Measurements from ENCODE around the gene CDK19.

Gene CDK19

DNA sequence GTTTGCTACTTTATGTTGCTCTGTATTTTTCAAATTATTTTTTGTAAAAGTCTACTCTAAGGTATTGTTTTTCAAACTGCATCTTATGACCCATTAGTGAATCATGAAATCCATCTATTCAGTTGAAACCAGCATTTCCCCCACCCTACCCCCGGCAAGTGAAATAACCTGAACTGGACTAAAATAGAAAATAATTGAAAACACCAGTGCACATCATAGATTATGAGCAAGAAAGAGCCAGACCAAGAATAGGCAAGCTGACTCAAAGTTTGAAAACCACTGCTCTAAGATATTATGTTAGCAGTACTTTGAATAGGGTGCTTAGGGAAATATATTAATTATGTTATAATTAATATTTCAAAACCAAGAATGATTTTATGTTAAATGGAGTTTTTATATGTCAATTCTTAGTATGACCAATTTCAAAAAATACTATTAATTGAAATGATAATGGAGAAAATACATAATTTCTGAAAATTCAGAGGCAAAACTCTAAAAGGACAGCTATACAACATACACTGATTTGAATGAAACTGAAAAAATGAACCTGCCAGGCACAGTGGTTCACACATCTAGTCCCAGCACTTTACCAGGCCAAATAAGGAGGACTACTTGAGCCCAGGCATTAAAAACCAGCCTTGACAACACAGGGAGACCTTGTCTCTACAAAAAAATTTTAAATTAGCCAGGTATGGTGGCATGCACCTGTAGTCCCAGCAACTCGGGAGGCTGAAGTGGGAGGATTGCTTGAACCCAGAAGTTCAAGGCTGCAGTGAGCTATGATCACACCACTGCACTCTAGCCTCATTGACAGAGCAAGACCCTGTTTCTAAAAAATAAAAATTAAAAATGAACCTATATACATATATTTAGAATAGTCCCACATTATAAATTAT is 112.0 kb downstream of the CDK19 start:
- no peak for DNase-seq (ENCODE audit: low read depth)

GRCh38 chr6:110699780-110700179 is 115.5 kb downstream of the CDK19 start:
- DNase-seq (ENCODE audit: low read depth) = no peak

DNA sequence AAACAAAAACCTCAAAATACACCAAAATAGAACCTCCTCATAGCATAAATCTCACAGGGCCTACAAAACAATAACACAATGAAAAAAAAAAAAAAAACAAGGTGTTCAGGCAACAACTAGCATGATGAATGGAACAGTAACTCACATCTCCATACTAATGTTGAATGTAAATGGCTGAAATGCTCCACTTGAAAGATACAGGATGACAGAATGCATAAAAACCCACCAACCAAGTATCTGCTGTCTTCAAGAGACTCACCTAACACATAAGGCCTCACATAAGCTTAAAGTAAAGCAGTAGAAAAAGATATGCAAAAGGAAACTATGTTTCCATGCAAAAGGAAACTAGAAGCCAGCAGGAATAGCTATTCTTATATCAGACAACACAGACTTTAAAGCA is 121.3 kb downstream of the CDK19 start:
- DNase-seq (ENCODE audit: low read depth) = no peak

DNA sequence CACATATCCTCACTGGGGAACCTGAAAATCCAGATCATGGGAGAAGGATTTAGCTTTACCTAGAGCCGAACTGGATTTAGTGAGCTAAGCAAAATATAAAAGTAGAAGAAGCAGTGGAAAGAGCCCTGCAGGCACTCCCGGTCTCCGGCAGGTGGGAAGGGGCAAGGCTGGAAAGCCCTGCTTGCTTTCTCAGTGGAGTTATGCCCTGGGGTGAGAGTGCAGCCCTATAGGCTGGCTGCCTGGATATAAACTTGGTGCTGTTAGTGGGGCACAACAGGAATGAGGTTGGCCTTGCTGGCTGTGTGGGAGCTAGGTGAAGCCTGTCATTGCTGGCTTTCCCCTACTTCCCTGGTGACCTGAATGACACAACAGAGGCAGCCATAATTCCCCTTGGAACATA is 122.0 kb downstream of the CDK19 start:
- no peak for DNase-seq (ENCODE audit: low read depth)

- no peak for DNase-seq (ENCODE audit: low read depth)
Observed at GRCh38 chr6:110690916-110691315, 124.4 kb downstream of the CDK19 start.

GRCh38 chr6:110690106-110690654 is 125.1 kb downstream of the CDK19 start:
- DNase-seq (ENCODE audit: low read depth) = no peak

DNA sequence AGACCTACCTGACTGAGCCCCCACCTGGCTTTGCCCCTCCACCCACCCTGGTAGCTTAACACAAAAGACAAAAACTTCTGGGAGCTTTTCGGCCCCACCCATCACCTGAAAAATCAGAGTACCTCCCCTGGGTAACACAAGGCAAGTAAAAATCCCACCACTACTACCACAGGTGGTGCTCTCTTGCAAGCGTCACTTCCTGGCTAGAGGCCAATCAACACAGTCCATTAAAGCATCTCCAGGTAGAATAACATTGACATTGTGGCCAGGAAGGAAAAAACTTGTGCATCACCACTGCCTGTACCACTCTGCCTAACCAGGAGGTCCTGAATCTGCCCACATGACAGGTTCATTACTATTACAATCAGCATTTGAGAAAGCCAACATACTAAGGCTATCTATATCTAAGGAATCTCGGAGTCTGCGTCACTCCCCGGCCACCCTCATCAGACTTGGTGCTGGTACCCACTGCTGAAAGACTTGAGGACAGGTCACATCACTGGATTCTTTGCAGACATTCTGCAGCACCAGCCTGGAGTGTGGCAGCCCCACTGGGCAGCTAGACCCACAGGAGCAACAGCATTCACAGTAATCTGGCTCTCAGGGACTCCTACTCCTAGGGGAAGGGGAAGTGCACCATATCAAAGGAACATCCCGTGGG is 125.9 kb downstream of the CDK19 start:
- DNase-seq (ENCODE audit: low read depth) = no peak

GRCh38 chr6:110688661-110689268 is 126.5 kb downstream of the CDK19 start:
- no peak for DNase-seq (ENCODE audit: low read depth)

- DNase-seq (ENCODE audit: low read depth) = no peak
Observed at GRCh38 chr6:110687326-110687725, 127.9 kb downstream of the CDK19 start.

GRCh38 chr6:110683241-110683640 is 132.0 kb downstream of the CDK19 start:
- no peak for DNase-seq (ENCODE audit: low read depth)

GRCh38 chr6:110682460-110682853 is 132.8 kb downstream of the CDK19 start:
- peak; percentile 87 for DNase-seq (ENCODE audit: low read depth)

DNA sequence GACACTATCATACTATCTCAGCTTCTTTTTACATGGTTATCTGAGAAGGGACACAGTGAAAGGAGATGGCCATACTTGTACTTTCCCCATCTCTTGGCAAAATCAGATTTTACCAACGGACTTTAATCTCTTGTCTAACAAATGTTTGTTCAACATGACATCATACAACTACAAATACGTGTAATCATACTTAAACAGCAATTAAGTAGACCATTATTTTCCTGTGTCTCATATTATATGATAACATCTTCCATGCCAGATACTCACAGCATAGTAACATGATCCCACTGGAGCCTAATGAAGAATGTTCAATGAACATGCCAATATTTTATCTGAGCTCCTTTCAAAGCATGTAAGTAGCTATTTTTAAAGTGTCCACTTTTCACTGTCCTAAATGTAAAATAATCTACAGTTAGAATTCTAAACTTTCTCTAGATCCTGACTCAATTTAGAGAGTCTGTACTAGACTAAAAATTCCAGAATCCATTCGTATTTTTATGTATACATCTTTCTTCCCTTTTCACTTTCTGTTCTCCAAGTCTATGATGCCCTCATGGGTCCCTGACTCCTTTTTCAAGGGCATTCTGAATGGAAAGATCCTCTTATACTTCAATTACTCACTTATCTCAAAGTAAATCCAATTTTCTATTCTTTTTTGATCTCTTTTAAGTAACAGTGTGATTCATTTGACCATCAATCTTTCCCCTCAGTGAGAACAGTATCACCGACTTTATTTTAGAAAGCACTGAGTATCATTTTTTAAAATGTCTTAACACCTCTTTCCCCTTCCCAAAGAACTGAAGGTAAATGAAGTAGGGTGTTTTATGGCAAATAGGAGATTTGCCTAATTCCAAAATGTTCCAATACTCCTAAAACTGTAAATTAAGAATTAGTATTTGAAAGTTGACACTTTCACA is 133.5 kb downstream of the CDK19 start:
- DNase-seq (ENCODE audit: low read depth) = no peak

DNA sequence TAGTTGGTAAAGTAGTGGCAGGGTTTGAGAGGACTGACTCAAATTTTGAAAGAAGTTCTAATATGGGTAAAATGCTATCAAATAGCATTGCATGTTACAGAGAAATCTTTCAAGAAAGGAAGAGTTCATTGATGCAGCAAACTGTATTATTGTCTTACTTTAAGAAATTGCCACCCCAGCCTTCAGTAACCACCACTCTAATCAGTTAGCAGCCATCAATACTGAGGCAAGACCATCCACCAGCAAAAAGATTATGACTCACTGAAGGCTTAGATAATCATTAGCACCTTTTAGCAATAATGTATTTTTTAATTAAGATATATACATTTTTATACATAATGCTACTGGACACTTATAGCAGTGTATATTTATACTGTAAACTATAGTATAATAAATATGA is 138.9 kb downstream of the CDK19 start:
- no peak for DNase-seq (ENCODE audit: low read depth)

- no peak for DNase-seq (ENCODE audit: low read depth)
Observed at GRCh38 chr6:110674096-110674495, 141.2 kb downstream of the CDK19 start.

DNA sequence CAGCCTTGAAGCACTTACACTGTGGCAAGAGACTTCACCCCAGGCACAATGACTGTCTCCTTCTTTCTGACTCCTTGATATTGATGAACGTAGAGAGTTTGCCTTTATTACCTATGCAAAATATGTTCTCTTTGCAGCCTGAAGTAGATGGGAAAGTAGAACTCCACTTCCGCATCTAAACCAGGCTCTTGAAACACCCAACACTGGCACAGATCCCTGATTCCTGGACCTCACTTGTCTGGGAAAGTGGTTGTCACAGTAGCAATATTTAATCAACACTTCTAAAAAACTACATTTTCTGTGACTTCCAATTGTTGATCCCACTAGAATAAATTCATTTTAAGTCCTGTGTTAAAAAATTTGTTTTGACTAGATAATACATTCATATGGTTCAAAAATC is 143.1 kb downstream of the CDK19 start:
- no peak for DNase-seq (ENCODE audit: low read depth)

- DNase-seq (ENCODE audit: low read depth) = no peak
Observed at GRCh38 chr6:110671447-110671846, 143.8 kb downstream of the CDK19 start.

DNA sequence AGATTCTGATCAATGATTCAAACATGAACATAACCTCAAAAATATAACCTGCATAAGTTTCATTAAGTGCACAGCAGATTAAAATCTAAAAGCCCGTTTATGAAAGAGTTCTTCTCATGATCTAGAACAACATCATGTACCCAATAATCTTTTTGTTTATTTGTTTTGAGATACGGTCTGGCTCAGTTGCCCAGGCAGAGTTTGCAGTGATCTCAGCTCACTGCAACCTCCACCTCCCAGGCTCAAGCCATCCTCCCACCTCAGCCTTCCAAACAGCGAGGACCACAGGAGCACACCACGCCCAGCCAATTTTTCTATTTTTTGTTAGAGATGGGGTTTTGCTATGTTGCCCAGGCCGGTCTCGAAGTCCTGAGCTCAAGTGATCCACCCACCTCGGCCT is 149.7 kb downstream of the CDK19 start:
- DNase-seq (ENCODE audit: low read depth) = no peak

- no peak for DNase-seq (ENCODE audit: low read depth)
Observed at GRCh38 chr6:110664933-110665332, 150.3 kb downstream of the CDK19 start.

- DNase-seq (ENCODE audit: low read depth) = peak; percentile 55
Observed at GRCh38 chr6:110662490-110663211, 152.6 kb downstream of the CDK19 start.

DNA sequence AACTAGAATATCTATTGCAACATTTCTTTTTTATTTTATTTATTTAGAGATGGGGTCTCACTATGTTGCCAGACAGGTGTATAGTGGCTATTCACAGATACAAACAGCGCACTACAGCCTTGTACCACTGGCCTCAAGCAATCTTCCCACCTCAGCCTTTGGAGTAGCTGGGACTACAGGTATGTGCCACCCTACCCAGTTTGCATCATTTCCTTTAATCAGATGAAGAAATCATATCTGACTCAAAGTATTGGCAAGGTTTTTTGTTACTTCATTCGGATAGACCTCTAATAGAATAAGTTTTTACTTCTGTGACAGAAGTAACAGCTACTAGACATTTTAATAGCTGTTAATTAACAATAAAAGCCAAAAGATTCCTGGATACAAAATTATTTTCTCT is 153.9 kb downstream of the CDK19 start:
- no peak for DNase-seq (ENCODE audit: low read depth)

DNA sequence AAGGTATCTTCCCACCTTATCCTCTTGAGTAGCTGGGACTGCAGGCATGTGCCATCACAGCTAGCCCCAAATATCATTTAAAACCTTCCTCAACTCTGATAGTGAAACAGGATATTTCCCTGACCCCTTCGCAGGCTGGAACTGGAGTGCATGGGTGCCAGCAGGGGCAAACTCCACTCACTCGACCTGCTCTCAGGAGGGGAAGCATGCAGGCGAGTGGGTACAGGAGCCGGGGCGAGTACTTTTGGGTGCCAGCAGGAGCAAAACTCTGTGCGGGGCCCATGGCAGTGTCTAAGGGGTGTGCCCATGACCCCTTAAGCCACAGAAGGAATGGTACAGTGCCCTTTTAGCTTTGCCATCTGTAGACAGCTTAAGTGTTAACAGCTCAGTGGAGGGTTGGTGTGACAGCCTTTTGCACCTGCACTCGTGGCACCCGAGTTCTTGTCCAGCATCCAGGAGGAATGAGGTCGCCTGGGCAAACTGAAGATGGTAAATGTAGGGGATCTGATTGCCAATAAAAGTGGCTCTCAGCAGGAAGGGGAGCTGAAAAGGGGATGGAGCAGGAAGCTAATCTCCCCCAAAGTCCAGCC is 155.1 kb downstream of the CDK19 start:
- DNase-seq (ENCODE audit: low read depth) = no peak

All from ELR (cell line).